ENCODE data around the gene LHB.
A peak's percentile ranks its signal among the peaks of the same experiment; 100 is the strongest.

The LHB gene

GRCh38 chr19:48970923-48971395 is 45.9 kb downstream of the LHB start:
- peak; percentile 71 for DNase-seq

DNA sequence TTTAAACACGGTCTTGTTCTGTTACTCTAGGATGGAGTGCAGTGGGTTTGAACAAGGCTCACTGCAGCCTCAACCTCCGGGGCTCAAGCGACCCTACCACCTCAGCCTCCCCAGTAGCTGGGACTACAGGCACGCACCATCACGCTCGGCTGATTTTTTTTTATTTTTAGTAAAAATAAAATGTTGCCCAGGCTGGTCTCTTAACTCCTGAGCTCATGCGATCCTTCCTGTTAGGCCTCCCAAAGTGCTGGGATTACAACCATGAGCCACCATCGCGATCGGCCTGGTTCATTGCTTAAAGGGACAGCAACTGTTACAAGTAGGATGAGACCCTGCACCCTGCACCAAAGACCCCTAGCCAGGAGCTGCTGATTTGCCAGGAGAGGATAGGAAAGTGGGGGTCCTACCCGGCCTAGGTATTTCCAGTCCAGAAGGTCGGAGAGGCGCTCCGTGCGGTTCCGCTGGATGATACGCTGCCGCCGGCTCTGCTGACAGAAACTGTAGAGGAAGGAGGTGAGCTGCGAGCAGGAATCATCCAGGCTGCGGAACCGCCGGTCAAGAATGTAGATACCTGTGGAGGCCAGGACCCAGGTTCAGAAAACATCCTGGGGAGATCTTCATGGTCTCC is 46.6 kb downstream of the LHB start:
- DNase-seq: no peak

GRCh38 chr19:48969276-48970138 is 47.4 kb downstream of the LHB start:
- DNase-seq: no peak

DNA sequence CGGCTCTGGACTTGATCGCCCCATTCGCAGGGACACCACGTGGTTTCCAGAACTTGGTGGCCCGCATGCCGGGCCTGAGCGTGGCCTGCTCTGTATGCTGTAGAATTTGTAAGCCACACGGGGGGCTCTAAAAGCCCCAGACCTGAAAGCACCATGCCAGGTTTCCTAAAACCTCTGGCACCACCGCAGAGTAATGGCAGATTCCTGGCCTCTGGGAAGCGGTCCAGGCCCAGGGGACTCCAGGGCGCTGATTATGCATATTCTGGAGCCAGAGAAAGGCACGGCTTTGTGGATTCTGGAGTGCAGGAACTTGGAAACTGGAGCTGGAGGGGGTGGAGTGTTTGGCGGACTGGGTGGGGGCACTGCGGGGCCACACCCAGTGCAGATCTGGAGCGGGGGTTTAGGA is 48.1 kb downstream of the LHB start:
- DNase-seq: no peak

- DNase-seq: no peak
Observed at GRCh38 chr19:48968179-48968661, 48.7 kb downstream of the LHB start.

GRCh38 chr19:48967346-48968178 is 49.3 kb downstream of the LHB start:
- DNase-seq: peak; percentile 24

DNA sequence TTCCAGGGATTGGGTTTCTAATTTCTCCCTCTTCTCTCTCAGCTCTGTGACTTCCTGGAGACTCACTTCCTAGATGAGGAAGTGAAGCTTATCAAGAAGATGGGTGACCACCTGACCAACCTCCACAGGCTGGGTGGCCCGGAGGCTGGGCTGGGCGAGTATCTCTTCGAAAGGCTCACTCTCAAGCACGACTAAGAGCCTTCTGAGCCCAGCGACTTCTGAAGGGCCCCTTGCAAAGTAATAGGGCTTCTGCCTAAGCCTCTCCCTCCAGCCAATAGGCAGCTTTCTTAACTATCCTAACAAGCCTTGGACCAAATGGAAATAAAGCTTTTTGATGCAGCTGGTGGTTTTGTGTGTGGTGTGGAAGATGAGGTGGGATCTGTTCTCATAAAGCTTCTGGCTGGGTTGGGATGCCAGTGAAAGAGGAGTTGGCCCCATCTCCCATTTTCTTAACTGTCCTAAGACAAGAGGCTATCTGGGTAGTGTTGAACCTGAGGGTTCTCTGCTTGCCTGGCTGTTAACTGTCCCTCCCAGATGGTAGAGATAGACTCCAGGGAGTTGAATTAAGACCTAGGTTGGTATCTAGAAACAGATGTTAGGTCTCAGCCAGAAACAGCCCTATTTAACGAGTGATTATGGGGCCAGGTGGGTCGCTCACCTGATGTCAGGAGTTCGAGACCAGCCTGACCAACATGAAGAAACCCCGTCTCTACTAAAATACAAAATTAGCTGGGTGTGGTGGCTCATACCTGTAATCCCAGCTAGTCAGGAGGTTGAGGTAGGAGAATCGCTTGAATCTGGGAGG is 50.1 kb downstream of the LHB start:
- DNase-seq: no peak

Measured in CD4-positive, alpha-beta T cell treated with Interleukin-4 for 4 hours (primary cell).